GM21619 (cell line): Measurements from ENCODE around the gene STAMBP.
"Not testable (repeated sequence)": the region's sequence is repeated elsewhere in the genome, so short reads cannot be mapped to it uniquely, and the experiment has no call there.

ENCODE experiments used
- ATAC-seq: cut with Tn5 transposase; IDR thresholded peaks from one replicate; pipeline ENCODE4 v1.9.1; 2021; ENCODE audit not compliant: unreplicated experiment

The STAMBP gene

DNA sequence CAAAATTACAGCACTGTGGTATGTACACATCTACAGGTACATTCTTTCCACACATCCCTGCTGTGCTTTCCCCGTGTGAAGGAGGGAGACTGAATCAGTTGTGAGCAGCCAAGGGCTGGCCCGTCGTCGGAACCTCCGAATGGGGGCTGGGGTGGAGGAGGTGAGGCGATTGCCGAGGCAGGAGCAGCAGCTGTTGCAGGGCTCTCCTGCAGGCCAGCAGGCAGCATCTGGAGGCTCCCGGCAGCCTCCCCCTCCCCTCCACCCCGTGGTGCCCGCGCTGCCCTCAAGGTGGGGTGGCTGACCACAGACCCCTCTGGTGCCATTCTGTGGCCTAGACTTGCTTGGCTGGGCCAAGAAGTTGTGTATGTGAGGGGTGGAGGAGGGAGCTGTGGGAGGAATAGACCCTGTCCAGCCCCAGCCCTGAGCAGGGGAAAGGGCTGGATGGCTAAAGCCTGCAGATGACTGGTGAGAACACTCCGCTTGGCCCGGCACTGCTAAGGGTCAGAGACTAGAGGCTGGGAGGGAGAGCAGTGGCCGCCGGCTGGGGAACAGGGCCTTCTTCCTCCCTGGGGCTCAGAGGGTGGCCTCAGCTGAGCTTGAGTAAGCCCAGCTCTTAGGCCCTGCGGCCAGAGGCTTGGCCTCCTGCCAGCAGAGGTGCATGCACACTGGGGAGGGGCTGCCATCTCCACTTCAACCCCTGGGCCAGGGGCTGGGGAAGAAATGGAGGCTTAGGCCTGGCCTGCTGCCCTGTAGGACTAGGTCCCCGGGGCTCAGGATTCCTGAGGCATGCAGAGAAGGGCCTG is 7.6 kb downstream of the STAMBP start:
- no peak for ATAC-seq

DNA sequence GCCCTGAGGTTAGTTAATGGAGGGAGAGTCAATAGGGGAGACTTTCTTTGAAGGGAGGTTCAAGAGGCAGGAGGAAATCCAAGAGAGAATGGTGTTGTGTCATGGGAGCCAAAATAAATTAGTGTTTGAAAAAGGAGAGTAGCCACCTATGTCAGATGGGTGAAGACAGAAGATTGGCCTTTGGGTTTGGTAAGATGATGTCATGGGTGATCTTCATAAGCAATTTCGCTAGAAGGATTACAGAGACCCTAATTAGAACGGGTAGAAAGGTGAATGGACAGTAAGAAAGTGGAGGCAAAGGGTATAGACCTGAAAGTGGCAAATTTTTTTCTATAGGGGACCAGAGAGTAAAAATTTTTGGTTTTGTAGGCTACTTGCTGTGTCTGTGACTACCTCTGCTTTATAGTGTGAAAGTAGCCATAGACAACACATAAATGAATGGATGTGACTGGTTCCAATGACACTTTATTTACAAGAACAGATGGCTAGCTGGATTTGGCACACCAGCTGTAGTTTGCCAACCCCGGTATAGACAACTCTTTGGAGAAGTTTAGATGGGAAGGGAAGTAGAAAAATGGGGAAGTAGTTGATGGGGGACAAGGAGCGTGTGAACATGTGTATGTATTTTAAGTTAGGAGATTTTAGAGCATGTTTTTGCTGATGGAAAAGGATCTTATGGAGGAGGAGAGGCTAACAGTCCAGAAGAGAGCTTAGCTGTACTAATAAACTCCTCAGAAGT is 9.3 kb downstream of the STAMBP start:
- no peak for ATAC-seq

DNA sequence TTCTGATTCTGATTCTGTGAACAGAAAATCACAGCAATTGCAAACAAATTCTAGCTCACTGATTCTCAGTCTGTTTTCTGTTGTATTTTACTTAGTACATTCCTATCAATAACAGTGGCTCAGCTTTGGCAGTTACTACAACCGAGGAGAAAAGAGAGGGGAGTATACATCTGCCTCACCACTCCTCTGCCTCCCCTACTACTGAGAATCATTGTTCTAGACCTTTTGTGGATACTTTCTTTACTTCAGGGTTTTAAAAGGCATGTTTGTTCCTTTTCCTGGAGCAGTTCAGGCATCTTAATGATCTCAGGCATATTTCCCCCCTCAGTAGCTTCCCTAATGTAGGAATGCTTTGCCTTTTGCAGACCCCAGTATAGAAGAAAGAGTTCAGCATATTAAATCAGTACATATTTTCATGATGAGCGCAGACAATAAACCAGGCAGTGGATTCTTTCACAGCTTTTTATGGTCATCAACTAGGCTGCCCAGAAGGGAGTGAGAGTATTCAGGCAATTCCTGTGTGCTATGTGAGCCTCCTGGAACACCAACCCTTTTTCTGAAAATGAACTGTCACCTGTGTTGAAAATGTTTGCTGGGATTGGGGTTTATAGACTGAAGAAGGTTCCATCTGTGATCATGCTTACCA is 10.3 kb downstream of the STAMBP start:
- ATAC-seq: no peak

DNA sequence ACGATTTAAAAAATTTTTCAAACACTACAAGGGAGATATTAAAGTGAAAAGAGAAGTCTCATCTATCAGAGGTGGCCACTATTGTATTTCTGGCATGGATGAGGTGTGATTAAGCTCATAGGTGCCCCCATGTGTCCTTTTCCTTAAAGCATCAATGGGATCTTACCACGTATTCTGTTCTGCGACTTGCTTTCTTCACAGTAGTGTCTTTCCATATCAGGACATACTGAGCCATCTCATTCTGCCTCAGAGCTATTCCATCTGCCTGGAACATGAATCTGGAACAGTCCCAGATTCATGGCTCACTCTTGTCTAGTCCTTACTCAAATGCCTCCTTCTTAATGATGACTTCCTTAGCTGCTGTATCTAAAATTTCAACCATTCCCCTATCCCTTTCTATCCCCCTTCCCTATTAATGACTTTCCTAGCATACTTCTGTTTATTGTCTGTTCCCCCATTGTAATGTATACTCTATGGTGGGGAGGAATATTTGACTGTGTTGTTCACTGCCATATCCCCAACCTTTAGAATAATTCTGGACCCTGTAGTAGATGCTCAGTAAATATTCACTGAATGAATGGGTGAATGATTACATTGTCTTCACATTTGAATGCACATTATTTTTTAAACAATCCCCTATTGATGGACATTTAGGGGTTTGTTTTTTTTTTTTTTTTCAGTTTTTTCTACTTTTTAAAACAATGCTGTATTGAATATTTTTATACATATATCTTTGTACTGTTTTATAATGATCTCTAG is 11.1 kb downstream of the STAMBP start:
- no peak for ATAC-seq

DNA sequence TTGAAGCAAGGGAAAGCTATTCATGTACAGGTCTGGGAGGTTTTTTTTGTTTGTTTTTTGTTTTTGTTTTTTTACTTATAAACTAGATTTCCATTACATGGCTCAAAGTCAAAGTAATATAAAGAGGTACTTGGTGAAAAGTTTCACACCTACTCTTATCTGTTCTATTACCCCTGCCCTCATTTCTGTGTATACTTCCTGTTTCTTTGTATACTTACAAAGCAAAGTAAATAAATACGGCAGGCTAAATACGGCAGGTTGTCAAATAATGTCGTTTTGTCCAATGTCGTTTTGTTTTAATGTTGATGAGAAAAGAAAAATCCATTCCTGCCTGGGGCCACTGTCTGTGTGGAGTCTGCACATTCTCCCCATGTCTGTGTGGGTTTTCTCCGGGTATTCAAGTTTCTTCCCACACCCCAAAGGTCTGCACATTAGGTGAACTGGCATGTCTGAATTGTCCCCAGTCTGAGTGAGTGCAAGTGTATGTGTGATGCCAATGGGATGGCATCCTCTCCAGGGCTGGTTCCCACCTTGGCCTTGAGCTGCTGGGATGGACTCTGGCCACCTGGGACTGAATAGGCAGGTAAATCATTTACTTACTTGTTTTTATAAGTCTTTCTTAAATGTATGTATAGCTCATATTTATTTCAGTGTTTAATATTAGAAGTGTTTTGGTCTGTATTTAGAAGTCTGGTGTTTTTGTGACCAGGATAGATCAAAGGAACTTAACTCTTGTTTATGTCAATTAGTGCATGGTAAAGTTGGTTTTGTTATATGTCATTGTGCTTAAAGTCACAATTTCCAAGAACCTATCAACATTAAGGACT is 13.4 kb downstream of the STAMBP start:
- no peak for ATAC-seq

DNA sequence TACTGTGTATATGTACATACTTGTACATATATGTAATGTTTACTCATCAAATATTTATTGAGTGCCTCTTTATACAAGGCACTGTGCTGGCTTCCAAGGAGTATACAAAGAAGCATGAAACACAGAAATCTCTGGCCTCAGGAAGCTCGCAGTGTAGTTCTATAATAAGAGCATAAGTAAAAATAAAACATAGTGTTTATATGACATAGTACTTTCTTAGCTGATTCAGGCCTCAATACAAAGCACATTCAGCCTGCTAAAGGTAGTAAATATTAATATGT is 13.9 kb downstream of the STAMBP start:
- no peak for ATAC-seq

DNA sequence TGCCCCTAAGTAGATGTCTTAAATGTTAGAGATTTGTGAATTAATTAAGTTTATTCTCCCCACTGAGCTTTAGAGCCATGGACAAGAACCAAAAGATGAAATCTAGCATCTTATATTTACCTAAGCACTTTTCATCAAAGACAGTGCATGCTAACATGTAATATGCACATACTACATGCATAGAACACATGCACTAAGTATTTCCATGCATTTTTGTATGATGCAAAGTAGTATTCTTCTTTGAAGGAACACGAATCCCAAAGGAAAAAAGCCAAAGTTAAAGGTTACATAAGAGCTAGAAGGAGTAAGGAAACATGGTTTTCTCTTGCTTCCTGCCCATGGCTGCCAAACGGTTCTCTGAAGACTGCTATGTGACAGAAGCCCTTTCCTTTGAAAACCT is 15.3 kb downstream of the STAMBP start:
- ATAC-seq: no peak

DNA sequence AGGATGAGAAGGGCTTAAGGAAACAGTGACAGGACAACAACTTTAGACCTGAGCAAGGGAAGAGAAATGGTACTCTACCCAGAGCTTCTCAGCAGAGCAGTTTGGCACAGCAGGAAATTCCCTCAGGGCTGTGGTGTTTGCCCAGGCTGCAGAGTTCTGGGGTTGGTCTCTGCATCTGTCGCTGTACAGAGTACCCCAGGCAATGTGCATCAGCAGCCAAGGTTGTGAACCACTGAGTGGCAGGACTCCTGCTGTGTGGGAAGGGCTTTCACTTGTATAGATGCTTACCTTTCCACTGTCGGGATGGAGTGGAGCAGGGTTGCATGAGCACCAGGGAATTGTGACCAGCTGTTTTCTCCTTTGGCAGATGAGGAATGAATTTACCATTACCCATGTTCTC is 21.2 kb downstream of the STAMBP start:
- no peak for ATAC-seq

DNA sequence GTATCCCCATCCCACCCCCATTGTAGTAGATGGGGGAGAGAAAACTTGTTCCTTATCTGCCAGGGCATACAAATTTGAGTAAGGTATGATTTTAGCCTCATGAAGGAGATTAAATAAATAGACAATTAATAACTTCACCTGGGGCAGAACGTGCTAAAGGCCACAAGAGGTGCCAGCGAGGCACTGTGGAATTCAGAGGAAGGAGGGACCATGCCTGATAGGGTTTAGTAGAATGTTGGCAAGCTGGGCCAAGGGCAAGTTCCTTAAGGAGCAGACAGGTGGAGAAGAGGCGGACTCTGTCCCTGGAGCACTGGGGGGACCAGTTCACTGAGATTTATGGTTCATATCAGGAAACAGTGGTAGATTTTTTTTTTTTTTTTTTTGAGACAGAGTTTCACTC is 22.5 kb downstream of the STAMBP start:
- no peak for ATAC-seq

DNA sequence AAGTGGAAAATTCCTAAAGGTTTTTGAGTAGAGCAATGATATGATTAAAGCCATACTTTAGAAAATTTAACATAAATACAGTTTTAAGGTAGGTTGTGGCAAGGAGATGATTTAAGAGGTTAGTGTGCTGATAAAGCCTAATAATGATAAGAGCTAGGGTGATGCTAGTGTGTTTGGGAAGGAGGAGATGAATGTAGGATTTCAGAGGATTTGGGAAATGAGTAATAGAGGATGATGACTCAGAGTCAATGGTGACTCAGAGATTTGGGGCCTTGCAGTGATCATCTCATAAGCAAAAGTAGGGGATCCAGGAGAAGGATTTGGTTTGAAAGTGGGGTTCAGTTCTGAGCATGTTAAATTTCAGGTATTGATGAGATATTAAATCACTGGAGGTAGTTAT is 23.3 kb downstream of the STAMBP start:
- ATAC-seq: no peak

DNA sequence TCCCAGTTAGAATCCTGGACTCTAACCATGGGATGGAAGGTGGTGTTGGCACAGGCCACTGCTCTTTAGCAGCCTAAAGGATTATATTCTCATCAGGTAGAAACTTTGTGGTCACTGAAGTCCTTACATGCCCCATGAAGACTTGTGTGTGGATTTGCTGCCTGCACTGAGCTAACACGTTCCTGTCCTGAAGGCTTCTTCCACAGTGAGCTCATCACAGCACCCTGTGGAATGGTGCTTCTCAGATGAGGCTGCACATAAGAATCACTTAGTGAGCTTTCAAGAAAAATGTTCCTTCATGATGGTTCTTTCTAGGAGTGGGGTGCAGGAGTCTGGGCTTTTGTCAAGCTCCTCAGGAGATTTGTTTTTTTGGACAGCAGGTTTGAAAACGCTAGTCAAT is 26.8 kb downstream of the STAMBP start:
- ATAC-seq: no peak

DNA sequence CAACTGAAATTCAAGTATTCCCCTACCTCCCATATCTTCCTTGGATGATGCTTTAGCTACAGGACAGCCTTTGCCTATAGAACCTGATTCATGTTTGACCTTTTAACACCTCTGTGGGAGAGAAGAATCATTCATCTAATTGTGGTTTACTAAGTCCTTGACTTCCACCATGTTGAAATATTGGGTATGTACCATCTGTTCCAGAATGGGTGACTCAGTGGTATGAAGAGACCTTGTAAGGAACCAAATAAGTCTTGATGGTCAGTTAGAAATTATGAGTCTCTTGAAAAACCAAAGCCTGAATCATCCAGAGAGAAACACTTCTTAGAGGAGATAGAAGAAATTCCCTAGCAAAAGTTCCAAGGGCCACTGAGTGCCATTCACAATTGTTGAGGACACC is 27.5 kb downstream of the STAMBP start:
- ATAC-seq: no peak

DNA sequence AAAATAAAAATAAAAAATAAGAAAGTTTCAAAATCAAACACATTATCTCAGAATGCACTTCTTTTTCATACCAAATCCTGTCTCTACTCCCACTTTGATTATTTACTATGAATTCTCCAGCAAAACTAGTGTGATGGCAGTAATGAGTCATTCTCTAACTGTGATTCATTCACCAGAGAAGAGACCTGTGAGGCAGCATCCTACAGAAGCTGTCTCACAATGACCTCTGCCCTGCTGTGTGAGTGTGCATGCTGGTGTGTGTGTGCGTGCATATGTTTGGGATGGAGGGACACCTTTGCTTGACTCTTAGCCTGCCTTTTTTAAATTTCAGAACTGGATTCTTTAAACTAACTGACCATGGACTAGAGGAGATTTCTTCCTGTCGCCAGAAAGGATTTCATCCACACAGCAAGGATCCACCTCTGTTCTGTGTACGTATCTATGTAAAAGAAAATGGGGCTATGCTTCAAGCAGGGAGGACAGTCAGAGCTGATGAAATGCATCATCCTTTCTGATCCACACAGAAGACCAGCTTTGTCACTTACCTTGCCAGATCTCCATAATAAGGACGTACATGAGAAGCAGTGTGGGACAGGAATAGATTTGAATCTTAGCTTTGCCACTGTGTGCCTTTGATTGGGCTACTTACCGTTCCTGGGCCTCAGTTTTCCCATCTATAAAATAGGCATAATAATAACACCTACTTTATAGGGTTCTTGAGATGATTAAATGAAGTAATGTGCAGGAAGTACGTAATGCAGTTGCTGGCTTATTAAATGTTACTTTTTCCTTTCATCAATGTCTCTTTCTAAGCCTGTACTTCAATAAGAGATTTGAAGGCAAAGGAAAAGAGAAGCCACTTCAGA is 31.2 kb downstream of the STAMBP start:
- no peak for ATAC-seq

DNA sequence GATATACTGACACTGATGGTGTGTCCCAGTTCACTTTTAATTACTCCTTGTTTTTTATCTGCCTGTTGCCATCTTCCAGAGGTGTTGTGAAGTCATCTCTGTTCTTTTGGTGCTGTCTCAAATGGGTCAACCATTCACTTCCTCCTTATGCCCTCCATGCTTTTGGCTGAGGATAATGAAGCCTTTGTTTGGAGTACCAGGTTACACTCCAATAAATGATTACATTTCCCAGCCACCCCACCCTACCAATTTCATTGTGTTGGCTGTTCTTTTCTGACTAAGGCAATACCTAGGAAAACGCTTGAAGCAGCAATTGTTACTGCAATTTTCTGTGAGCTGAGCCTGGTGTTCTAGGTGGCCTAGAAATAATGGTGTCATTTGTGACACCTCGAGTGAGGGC is 34.2 kb downstream of the STAMBP start:
- ATAC-seq: no peak

DNA sequence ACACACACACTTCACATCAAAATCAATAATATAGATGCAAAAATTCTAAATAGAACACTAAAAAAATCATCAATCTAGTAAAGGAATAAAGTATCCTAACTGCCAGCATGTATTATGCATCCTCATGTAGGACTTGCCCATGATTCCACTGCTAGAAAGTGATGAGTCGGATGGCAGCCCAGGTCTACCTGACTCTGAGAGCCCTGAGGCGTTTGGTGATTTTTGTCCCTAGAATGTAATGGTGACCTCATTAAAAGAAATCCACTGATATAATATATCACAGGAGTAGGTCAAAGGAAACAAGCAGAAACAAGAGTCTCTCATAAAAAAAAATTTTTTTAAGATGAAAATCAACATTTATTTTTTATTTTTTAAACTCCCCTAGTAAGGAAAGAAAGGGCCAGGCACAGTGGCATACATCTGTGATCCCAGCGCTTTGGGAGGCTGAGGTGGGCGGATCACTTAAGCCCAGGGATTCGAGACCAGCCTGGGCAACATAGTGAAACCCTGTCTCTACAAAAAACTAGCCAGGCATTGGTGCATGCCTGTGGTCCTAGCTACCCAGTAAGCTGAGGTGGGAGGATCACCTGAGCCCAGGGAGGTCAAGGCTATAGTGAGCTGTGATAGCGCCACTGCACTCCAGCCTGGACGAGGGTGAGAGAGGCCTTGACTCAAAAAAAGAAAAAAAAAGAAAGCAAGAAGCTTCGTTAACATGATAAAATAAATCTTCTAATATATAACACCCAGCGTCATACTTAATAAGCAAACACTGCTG is 39.6 kb downstream of the STAMBP start:
- no peak for ATAC-seq

DNA sequence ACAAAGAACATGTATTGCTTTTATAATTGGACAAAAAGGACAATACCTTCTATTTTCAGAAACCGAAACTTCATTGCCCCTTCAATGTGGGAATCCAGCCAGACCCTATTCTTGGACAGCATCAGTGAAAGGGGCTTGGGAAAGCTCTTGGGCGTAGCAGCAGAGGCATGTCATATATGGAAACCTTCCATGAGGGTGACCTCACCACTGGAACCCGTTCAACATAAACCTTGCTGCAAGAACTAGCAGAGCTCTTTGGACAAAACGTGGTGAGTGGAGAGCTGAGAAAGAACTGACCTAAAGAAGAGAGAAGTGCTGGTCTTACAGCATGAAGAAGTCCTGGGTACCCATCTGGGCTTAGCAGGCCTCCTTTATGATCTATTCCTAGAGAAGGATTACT is 41.3 kb downstream of the STAMBP start:
- no peak for ATAC-seq

DNA sequence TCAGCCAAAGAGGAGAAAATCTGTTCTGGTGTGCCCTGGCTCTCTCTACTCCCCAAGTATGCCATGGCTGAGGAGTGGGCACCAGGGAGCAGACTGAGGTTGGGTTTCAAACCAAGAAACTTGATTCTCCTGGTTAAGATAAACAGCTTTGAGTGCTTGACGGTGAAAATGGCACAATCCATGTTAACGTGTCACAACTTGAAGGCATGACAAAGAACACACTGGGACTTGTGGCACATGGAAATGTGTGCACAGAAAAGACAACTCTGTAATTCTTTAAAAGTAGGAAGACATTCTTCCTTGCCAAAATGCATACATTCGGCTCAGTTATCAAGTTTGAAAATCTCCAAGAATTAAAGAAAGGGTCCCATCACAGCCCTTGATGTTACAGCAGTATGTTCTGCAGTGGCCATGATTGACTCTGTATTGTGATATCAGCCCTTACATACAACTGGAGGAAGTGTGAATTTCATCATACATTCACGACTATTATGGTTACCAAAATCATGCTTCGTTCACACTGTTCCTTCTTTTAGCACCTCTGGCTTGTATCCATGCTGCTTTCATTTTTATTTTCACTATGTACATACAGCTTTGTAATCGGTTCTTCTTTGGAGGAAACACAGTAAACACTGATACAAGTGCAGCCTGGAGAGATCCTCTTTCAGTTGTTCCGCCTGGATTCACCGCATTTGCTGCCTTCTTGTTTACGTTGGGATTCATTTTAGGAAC is 48.5 kb downstream of the STAMBP start:
- ATAC-seq: no peak

DNA sequence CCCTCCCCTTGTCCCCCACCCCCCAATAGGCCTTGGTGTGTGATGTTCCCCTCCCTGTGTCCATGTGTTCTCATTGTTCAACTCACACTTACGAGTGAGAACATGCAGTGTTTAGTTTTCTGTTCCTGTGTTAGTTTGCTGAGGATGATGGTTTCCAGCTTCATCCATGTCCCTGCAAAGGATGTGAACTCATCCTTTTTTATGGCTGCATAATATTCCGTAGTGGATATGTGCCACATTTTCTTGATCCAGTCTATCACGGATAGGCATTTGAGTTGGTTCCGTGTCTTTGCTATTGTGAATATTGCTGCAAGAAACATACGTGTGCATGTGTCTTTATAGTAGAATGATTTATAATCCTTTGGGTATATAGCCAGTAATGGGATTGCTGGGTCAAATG is 49.2 kb downstream of the STAMBP start:
- ATAC-seq: not testable (repeated sequence)
